Body of pancreas (tissue), 4 donors: ENCODE data around the gene WNT7B.

Experiments
- CTCF ChIP-seq, 7 experiments: fragments of 450-650 bp in 4 of 7; fragments of 200-600 bp in 3 of 7; sonication (generic) in 3 of 7; IDR thresholded peaks; one replicate each; pipeline ENCODE4 v1.5.1; 2016 to 2019; ENCODE audit warnings: antibody characterized with exemption in 7 of 7
- POLR2A ChIP-seq, 3 donors: fragments of 450-650 bp; IDR thresholded peaks; one replicate each; pipeline ENCODE4 v1.6.1; 2016; ENCODE audit warnings: antibody characterized with exemption in 3 of 3, mild to moderate bottlenecking in 2 of 3

- no peak for TF ChIP-seq CTCF (IDR thresholded peaks at IDR 0.05)
- TF ChIP-seq POLR2A (IDR thresholded peaks at IDR 0.05), result no peak
These were observed 42.2 kb downstream of the WNT7B start for GRCh38 chr22:45934659-45935341.
